Activated CD8-positive, alpha-beta T cell treated with anti-CD3 and anti-CD28 coated beads for 36 hours (primary cell): ENCODE results near the gene LY6G6D. TPM values are rescaled to one million over a fixed set of nuclear protein-coding genes. Genes with fewer than 3 reads are reported as not detected.

Experiments
- ATAC-seq: fragments of 200-7000 bp; cut with Tn5 transposase; one replicate; pipeline ENCODE4 v1.10.0; 2021; ENCODE audit warnings: mild to moderate bottlenecking, moderate library complexity
- CTCF ChIA-PET: fragments of 350-600 bp; sonication (Branson Sonifier 250); formaldehyde crosslinking; loops from one replicate; lab custom pipeline; 2021; ENCODE audit warnings: antibody characterized with exemption; lab: Charles Lee
- POLR2A ChIA-PET: fragments of 350-600 bp; sonication (Branson Sonifier 250); formaldehyde crosslinking; loops from one replicate; lab custom pipeline; 2021; ENCODE audit warnings: antibody characterized with exemption; lab: Charles Lee
- DNase-seq: peaks from one replicate; pipeline ENCODE4 v3.0.0-alpha.2; 2020
- H3K27ac Mint-ChIP-seq: one replicate; pipeline ENCODE4 v1.8.0; 2021; ENCODE audit warnings: mild to moderate bottlenecking, mixed read lengths
- H3K27me3 Mint-ChIP-seq: one replicate; pipeline ENCODE4 v1.8.0; 2021; ENCODE audit warnings: mixed read lengths
- H3K36me3 Mint-ChIP-seq: one replicate; pipeline ENCODE4 v1.8.0; 2021; ENCODE audit warnings: low read depth, mixed read lengths
- H3K4me1 Mint-ChIP-seq: one replicate; pipeline ENCODE4 v1.8.0; 2021; ENCODE audit warnings: low read depth, mixed read lengths
- H3K4me3 Mint-ChIP-seq: one replicate; pipeline ENCODE4 v1.8.0; 2021; ENCODE audit warnings: mild to moderate bottlenecking, moderate library complexity, mixed read lengths
- H3K9me3 Mint-ChIP-seq: one replicate; pipeline ENCODE4 v1.8.0; 2021; ENCODE audit warnings: mixed read lengths
- intact Hi-C: fragments of 100-400 bp; cut with micrococcal nuclease; formaldehyde crosslinking; loops from one replicate; pipeline ENCODE4 v1.10.0; 2022
- total RNA-seq, 2 experiments: library from RNA; stranded (reverse); gene quantifications; one replicate each; pipeline ENCODE4 v1.2.3, GENCODE V29; 2021
- TF ChIP-seq, protein P1 (sequence below): fragments of 200-600 bp; IDR thresholded peaks from one replicate; pipeline ENCODE4 v1.8.0; 2022; ENCODE audit warnings: antibody characterized with exemption, mild to moderate bottlenecking

The LY6G6D gene
- total RNA-seq, 2 experiments from 2014 or later, result not detected

DNA sequence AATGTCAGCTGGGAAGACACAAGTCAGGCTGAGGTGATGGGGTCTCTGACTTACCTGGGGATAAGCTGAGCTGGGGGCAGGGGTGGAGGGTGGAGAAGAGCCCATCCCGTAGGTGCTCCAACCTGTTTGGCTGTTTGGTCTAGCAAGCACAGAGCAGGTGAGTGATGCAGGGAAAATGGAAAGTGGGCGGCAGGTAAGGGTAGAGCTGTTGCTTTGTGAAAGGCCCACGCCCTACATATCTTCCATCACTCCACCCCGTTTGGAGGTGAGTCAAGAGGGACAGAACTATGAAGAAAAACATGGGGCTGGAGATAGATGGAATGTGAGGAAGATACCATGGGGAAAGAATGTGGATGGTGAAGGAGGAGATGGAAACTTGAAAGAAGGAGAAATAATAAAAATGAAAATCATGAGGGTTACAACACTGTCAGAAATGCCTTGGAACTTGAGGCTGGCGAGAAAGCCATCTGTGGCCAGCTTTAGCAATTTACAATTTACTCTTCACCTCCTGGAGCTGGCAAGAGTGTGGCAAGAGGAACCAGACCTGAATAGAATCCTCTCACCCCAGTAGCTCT lies 5.1 kb downstream of the LY6G6D start:
- H3K27ac Mint-ChIP-seq, result no peak overlapping the region
- H3K9me3 Mint-ChIP-seq, result no peaks in the 10 kb centered on the region
- ATAC-seq (no peak), DNase-seq (no peak)
- no peak overlapping the region for H3K4me3 Mint-ChIP-seq
- intact Hi-C loops, result no loop called here
- ChIA-PET POLR2A (interaction anchor here (1.9 kb wide), 1 partner anchor 56 kb away, joined by 6 read pairs; the partner anchor contains the start of gene GPANK1), CTCF (no interaction called here)
- H3K36me3 Mint-ChIP-seq, result no peaks in the 10 kb centered on the region
- no peaks in the 10 kb centered on the region for H3K27me3 Mint-ChIP-seq
- TF ChIP-seq, protein P1, sequence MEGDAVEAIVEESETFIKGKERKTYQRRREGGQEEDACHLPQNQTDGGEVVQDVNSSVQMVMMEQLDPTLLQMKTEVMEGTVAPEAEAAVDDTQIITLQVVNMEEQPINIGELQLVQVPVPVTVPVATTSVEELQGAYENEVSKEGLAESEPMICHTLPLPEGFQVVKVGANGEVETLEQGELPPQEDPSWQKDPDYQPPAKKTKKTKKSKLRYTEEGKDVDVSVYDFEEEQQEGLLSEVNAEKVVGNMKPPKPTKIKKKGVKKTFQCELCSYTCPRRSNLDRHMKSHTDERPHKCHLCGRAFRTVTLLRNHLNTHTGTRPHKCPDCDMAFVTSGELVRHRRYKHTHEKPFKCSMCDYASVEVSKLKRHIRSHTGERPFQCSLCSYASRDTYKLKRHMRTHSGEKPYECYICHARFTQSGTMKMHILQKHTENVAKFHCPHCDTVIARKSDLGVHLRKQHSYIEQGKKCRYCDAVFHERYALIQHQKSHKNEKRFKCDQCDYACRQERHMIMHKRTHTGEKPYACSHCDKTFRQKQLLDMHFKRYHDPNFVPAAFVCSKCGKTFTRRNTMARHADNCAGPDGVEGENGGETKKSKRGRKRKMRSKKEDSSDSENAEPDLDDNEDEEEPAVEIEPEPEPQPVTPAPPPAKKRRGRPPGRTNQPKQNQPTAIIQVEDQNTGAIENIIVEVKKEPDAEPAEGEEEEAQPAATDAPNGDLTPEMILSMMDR, result no peak
- peaks cover 8% of the 10 kb centered on the region for H3K4me1 Mint-ChIP-seq

DNA sequence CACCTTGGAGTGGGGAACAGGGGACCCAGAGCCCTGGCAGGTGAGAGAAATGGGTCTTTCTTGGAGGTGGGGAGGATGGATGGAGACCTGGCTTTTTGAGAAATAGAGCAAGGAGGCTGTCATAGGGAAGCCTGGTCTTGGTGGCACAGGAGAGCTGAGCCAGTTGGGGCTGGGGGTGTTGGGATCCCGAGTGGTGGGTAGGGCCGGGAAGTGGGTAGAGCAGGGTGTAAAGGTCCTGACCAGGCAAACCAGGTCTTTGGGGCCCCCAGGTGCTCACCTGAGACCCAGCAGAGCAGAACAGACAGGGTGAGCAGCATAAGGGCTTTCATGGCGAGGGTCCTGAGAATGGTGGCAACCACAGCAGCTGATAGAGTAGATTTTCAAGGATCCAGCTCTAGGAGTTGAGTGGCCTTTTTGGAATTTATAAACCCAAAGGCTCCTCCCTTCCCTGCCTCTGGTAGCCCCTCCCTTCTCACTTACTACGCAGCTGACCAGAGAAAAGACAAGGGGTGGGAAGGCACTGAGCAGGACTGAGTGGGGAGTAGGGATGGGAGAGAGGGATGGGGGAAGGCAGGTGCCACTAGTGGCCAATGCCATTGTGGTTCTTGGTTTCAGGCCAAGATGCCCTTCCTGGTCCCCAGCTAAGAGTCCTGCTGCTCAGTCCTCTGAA lies 6.3 kb downstream of the LY6G6D start, which contains the start of gene LY6G6C:
Gene LY6G6C, minus strand, starts transcription at position 396 of the 670 bp plus-strand sequence. Its CDS starts 67 bp downstream, at position 329.
- intact Hi-C loops, result no loop called here
- ATAC-seq, result no peak

DNA sequence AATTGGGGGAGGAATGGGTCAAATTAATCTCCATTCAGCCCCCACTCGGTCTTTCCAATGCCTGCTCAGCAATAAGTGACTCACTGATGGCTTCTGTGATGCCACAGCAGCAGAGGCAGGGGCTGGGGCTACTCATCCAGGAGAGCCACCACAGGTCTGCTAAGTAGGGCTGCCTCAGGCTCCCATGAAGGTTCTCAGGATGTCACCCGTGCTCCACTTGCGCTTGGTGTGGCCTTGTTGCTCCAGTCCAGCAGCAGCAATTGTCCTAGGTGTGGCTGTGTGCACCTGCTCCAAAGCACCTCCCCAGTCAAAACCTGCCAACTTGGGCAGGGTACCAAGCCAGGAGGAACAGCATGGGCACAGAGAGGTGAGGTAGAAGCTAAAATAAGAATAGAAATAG lies 7.0 kb downstream of the LY6G6D start:
- Mint-ChIP-seq H3K27ac (no peak overlapping the region), H3K4me1 (peaks cover 25% of the 10 kb centered on the region), H3K4me3 (no peak overlapping the region), H3K27me3 (no peaks in the 10 kb centered on the region), H3K36me3 (no peaks in the 10 kb centered on the region), H3K9me3 (no peaks in the 10 kb centered on the region)
- ChIA-PET POLR2A (interaction anchor here (1.9 to 2.1 kb wide), 2 partner anchors 44 to 58 kb away, joined by 5 to 6 read pairs; partner anchors contain the start of gene GPANK1), CTCF (interaction anchor here (1.2 kb wide), 1 partner anchor 34 kb away, joined by 3 read pairs; no protein-coding TSS in a partner anchor)
- intact Hi-C loops, result no loop called here
- TF ChIP-seq, protein P1, result no peak
- ATAC-seq (no peak), DNase-seq (no peak)

More for the DNA sequence above, 6.3 kb downstream of the LY6G6D start, which contains the start of gene LY6G6C:
- no peaks in the 10 kb centered on the region for H3K9me3 Mint-ChIP-seq
- DNase-seq, result no peak
- peaks cover 18% of the 10 kb centered on the region for H3K4me1 Mint-ChIP-seq
- no peaks in the 10 kb centered on the region for H3K36me3 Mint-ChIP-seq
- no peak within 1 kb of the TSS for H3K27ac Mint-ChIP-seq
- POLR2A ChIA-PET, result interaction anchor here (1.9 to 2.1 kb wide), 2 partner anchors 44 to 58 kb away, joined by 5 to 6 read pairs; partner anchors contain the start of gene GPANK1
- H3K27me3 Mint-ChIP-seq, result no peaks in the 10 kb centered on the region
- CTCF ChIA-PET, result no interaction called here
- H3K4me3 Mint-ChIP-seq, result no peak within 1 kb of the TSS
- TF ChIP-seq, protein P1, result no peak

DNA sequence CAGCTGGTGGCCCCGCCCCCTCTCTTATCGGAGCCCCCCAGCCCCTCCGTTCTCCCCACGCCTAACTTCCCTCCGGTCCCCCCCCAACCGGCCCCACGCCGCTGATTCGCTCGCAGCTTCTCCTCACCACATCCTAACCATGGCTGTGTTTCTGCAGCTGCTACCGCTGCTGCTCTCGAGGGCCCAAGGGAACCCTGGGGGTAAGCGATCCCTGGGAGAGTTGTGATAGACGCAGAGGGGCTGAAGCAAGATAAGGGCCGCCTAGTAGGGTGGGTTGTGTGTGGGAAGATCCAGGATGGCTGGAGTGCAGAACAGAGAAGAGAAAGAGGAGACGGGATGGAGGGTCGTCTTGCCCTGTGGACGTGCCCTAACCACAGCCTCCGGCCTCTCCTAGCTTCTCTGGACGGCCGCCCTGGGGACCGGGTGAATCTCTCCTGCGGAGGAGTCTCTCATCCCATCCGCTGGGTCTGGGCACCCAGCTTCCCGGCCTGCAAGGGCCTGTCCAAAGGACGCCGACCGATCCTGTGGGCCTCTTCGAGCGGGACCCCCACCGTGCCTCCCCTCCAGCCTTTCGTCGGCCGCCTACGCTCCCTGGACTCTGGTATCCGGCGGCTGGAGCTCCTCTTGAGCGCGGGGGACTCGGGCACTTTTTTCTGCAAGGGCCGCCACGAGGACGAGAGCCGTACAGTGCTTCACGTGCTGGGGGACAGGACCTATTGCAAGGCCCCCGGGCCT lies 8.3 kb downstream of the LY6G6D start, which contains the start of gene MPIG6B:
Gene MPIG6B, plus strand, starts transcription at position 129 of the 735 bp plus-strand sequence. Its CDS starts 11 bp downstream, at position 140.
- TF ChIP-seq, protein P1, result no peak
- H3K4me3 Mint-ChIP-seq, result no peak within 1 kb of the TSS
- H3K4me1 Mint-ChIP-seq, result peaks cover 36% of the 10 kb centered on the region
- intact Hi-C loops, result no loop called here
- DNase-seq (no peak), ATAC-seq (no peak)
- no peaks in the 10 kb centered on the region for H3K27me3 Mint-ChIP-seq
- no peaks in the 10 kb centered on the region for H3K9me3 Mint-ChIP-seq
- H3K36me3 Mint-ChIP-seq, result peaks cover 1% of the 10 kb centered on the region
- ChIA-PET CTCF (interaction anchor here (1.0 to 1.7 kb wide), 3 partner anchors 12 to 84 kb away, joined by 3 to 5 read pairs (median 3); partner anchors contain the start of gene LSM2), POLR2A (interaction anchor here (0.8 to 2.1 kb wide), 6 partner anchors 9 to 83 kb away, joined by 3 to 5 read pairs (median 4); partner anchors contain the start of genes LSM2 and LY6G6D)
- H3K27ac Mint-ChIP-seq, result no peak within 1 kb of the TSS
